HG03060 (cell line): ENCODE results near the gene XPNPEP2.

ENCODE experiments used
- ATAC-seq: cut with Tn5 transposase; IDR thresholded peaks from one replicate; pipeline ENCODE4 v1.9.1; 2021; ENCODE audit warnings: low read depth, moderate number of reproducible peaks; ENCODE audit not compliant: unreplicated experiment

Gene XPNPEP2

GRCh38 chrX:129791961-129792570 lies 53.3 kb downstream of the XPNPEP2 start:
- ATAC-seq = no peak

- ATAC-seq = no peak
These were observed 54.0 kb downstream of the XPNPEP2 start for GRCh38 chrX:129792586-129793291.

GRCh38 chrX:129793604-129794191 lies 54.9 kb downstream of the XPNPEP2 start:
- no peak for ATAC-seq

- ATAC-seq = no peak
These were observed 56.8 kb downstream of the XPNPEP2 start for GRCh38 chrX:129795584-129795983.

GRCh38 chrX:129797251-129797906 lies 58.6 kb downstream of the XPNPEP2 start:
- no peak for ATAC-seq

- no peak for ATAC-seq
These were observed 59.7 kb downstream of the XPNPEP2 start for GRCh38 chrX:129798456-129798855.

GRCh38 chrX:129798888-129799287 lies 60.1 kb downstream of the XPNPEP2 start:
- no peak for ATAC-seq

- no peak for ATAC-seq
These were observed 61.4 kb downstream of the XPNPEP2 start for GRCh38 chrX:129800186-129800585.

GRCh38 chrX:129802863-129803262 lies 64.1 kb downstream of the XPNPEP2 start:
- ATAC-seq = no peak

GRCh38 chrX:129804806-129805205 lies 66.0 kb downstream of the XPNPEP2 start:
- no peak for ATAC-seq

GRCh38 chrX:129808158-129808828 lies 69.5 kb downstream of the XPNPEP2 start:
- no peak for ATAC-seq

GRCh38 chrX:129808829-129809796 lies 70.3 kb downstream of the XPNPEP2 start:
- ATAC-seq = no peak

GRCh38 chrX:129813662-129814368 lies 75.0 kb downstream of the XPNPEP2 start:
- ATAC-seq = no peak

GRCh38 chrX:129818123-129818522 lies 79.3 kb downstream of the XPNPEP2 start:
- ATAC-seq = no peak
